Mesothelial cell of epicardium (in vitro differentiated cells): ENCODE measurements around the gene SCYL2. TPM values are rescaled to one million over a fixed set of nuclear protein-coding genes. Genes with fewer than 3 reads are reported as not detected.

Source experiments
- DNase-seq, 2 experiments: peaks; one replicate each; pipeline ENCODE4 v3.0.0; 2021; ENCODE audit warnings: low spot score in 2 of 2; ENCODE audit not compliant: unreplicated experiment in 2 of 2
- H3K27ac Mint-ChIP-seq: 2 replicates; pipeline ENCODE4 v1.8.0; 2021; ENCODE audit warnings: mixed read lengths
- H3K27me3 Mint-ChIP-seq: 2 replicates; pipeline ENCODE4 v1.8.0; 2021; ENCODE audit warnings: low read depth, mixed read lengths
- H3K36me3 Mint-ChIP-seq: 2 replicates; pipeline ENCODE4 v1.8.0; 2021; ENCODE audit warnings: mixed read lengths
- H3K4me1 Mint-ChIP-seq: 2 replicates; pipeline ENCODE4 v1.8.0; 2021; ENCODE audit warnings: mixed read lengths
- H3K4me3 Mint-ChIP-seq: 2 replicates; pipeline ENCODE4 v1.8.0; 2021; ENCODE audit warnings: mild to moderate bottlenecking, moderate library complexity, mixed read lengths
- H3K9me3 Mint-ChIP-seq: 2 replicates; pipeline ENCODE4 v1.8.0; 2021; ENCODE audit warnings: mixed read lengths
- total RNA-seq: library from RNA; stranded (reverse); gene quantifications from 3 replicates; pipeline ENCODE4 v1.2.1, GENCODE V29; 2021
- TF ChIP-seq, protein P1 (sequence below): fragments of 200-600 bp; sonication (generic); IDR thresholded peaks from one replicate; pipeline ENCODE4 v1.5.0; 2021; ENCODE audit warnings: antibody characterized with exemption; ENCODE audit not compliant: unreplicated experiment

The SCYL2 gene
- total RNA-seq, 1 donor from 2014 or later = 55.5 TPM

DNA sequence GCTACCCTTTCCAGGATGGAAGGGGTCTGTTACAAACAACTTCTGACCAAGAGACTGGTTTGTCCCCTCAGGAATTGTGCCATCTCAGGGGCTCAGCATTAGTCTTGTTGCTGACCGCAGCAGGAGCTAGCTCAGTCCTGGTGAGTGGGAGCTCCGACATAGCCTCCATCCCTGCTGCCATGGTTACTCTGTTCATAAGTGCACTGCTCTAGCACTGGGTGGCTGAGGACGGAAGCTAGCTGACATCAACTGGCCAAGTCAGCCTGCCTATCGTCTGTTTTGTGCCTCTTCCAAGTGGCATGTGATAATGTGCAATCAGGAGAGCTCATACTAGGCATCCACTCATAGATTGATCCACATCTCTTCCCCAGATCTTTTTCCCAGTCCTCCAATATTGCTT lies 97.3 kb downstream of the SCYL2 start:
- TF ChIP-seq, protein P1, sequence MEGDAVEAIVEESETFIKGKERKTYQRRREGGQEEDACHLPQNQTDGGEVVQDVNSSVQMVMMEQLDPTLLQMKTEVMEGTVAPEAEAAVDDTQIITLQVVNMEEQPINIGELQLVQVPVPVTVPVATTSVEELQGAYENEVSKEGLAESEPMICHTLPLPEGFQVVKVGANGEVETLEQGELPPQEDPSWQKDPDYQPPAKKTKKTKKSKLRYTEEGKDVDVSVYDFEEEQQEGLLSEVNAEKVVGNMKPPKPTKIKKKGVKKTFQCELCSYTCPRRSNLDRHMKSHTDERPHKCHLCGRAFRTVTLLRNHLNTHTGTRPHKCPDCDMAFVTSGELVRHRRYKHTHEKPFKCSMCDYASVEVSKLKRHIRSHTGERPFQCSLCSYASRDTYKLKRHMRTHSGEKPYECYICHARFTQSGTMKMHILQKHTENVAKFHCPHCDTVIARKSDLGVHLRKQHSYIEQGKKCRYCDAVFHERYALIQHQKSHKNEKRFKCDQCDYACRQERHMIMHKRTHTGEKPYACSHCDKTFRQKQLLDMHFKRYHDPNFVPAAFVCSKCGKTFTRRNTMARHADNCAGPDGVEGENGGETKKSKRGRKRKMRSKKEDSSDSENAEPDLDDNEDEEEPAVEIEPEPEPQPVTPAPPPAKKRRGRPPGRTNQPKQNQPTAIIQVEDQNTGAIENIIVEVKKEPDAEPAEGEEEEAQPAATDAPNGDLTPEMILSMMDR = no peak
- no peak for DNase-seq
- no peaks in the 10 kb centered on the region for H3K27me3 Mint-ChIP-seq

DNA sequence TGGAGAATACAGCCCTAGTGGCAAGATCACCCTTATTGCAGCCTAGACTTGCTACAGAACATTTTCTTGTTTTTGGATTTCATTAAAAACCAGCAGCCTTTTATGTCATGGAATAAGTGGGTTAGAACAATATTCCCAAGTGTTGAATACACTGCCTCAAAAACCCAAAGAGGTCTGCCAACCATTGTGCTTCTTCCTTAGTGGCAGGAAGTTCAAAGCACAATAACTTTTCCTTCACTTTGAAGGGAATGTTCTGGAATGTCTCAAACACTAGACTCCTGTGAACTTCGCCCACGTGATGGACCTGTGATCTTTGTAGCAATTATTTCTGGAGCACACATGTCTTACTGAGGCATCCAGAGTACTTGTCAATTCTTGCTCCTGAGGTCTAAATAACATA lies 98.4 kb downstream of the SCYL2 start:
- peaks cover 10% of the 10 kb centered on the region for H3K9me3 Mint-ChIP-seq
- no peak overlapping the region for H3K27ac Mint-ChIP-seq
- H3K27me3 Mint-ChIP-seq = no peaks in the 10 kb centered on the region
- no peak for DNase-seq
- TF ChIP-seq, protein P1 = no peak
- no peak overlapping the region for H3K4me3 Mint-ChIP-seq
- peaks cover 4% of the 10 kb centered on the region for H3K36me3 Mint-ChIP-seq
- peaks cover 12% of the 10 kb centered on the region for H3K4me1 Mint-ChIP-seq

More for the DNA sequence above, 97.3 kb downstream of the SCYL2 start:
- Mint-ChIP-seq H3K4me1 (peaks cover 22% of the 10 kb centered on the region), H3K27ac (no peak overlapping the region), H3K36me3 (no peaks in the 10 kb centered on the region), H3K9me3 (peaks cover 5% of the 10 kb centered on the region), H3K4me3 (no peak overlapping the region)

DNA sequence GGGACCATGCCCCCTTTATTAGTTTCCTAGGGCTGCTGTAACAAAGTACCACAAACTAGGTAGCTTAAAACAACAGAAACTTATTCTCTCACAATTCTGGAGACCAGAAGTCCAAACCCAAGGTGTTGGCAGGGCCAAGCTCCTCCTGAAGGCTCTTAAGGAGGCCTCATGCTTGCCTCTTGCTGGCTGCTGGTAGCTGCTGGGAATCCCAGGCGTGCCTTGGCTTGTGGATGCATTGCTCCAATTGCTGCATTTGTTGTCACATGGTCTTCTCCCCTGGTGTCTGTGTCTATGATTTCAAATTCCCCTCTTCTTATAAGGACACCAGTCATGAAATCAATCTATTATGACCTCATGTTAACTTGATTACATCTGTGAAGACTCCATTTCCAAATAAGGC lies 101.1 kb downstream of the SCYL2 start:
- Mint-ChIP-seq H3K4me1 (peaks cover 14% of the 10 kb centered on the region), H3K27me3 (no peaks in the 10 kb centered on the region)

DNA sequence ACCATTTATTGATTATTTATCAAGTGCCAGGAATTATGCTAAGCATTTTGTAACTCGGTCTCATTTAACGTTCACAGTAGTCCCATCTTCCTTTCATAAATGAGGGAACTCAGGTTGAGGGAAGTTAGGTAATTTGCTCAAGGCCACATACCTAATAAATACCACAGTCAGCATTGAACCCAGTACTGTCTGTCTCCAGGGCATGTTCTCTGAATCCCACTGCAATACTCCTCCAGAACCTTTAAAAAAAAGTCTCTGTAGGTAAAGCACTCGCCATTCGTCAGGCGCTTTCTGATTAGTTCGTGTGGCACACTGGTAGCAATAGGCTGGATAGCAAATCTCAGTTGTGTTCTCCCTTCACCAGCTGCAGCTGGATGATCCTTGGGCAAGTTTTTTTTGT lies 104.2 kb downstream of the SCYL2 start:
- H3K27ac Mint-ChIP-seq = no peak overlapping the region
- H3K4me3 Mint-ChIP-seq = no peak overlapping the region
- peaks cover 10% of the 10 kb centered on the region for H3K9me3 Mint-ChIP-seq
- no peaks in the 10 kb centered on the region for H3K27me3 Mint-ChIP-seq
- peaks cover 4% of the 10 kb centered on the region for H3K36me3 Mint-ChIP-seq
- TF ChIP-seq, protein P1 = no peak
- H3K4me1 Mint-ChIP-seq = peaks cover 17% of the 10 kb centered on the region
- no peak for DNase-seq

More for the DNA sequence above, 101.1 kb downstream of the SCYL2 start:
- no peak overlapping the region for H3K27ac Mint-ChIP-seq
- H3K4me3 Mint-ChIP-seq = no peak overlapping the region
- peaks cover 4% of the 10 kb centered on the region for H3K36me3 Mint-ChIP-seq
- H3K9me3 Mint-ChIP-seq = peaks cover 10% of the 10 kb centered on the region
- no peak for DNase-seq
- TF ChIP-seq, protein P1 = no peak

DNA sequence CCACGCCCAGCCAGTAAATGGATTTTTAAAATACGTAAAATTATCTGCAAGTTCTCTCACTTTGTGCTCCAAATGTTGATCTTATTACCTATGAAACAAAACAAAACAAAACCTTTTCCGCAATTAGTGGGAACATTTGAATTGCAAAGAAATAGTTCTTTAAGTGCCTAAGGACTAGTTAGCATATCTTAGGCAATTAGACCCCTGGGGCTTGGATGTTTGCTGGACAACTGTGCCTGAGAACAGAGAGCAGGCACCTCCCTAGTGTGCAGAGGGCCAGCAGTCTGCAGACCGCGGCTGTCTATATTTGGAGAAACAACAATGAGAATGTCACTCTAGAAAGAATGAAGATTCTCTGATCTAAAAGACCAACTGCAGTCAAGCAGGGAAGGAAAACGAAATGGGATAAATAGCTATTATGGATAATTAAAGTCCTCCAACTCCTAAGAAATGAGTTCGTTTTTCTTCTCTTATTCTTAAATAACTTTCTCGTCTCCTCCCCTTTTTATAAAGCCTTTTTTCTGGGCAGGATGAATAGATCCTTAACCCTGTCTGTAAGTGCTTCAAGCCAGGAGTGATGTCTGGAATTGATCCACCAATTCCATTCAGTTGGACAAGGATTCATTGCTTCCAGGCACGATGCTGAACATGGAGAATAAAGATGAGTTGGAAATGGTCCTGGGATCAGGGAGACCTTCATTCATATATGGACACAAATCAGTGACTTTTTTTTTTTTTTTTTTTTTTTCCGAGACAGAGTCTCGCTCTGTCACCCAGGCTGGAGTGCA lies 106.1 kb downstream of the SCYL2 start:
- Mint-ChIP-seq H3K36me3 (peaks cover 4% of the 10 kb centered on the region), H3K4me1 (peaks cover 17% of the 10 kb centered on the region), H3K27me3 (no peaks in the 10 kb centered on the region), H3K9me3 (peaks cover 10% of the 10 kb centered on the region), H3K27ac (no peak overlapping the region), H3K4me3 (no peak overlapping the region)
- TF ChIP-seq, protein P1 = no peak
- no peak for DNase-seq
